Activated CD8-positive, alpha-beta memory T cell treated with anti-CD3 and anti-CD28 coated beads, Interleukin-2, amount 50 U/mL, for 24 hours (primary cell): ENCODE measurements around the gene HECW1.

Experiments used
- DNase-seq: peaks from one replicate; pipeline ENCODE4 v3.0.0-alpha.2; 2020; ENCODE audit errors: extremely low read depth

Gene HECW1

GRCh38 chr7:43148161-43148731 lies 35.8 kb downstream of the HECW1 start:
- DNase-seq: no peak

- DNase-seq: no peak
Measured at GRCh38 chr7:43151076-43151475, 38.6 kb downstream of the HECW1 start.

GRCh38 chr7:43152696-43153095 lies 40.2 kb downstream of the HECW1 start:
- DNase-seq: no peak

GRCh38 chr7:43155636-43156035 lies 43.2 kb downstream of the HECW1 start:
- no peak for DNase-seq

GRCh38 chr7:43163885-43164284 lies 51.4 kb downstream of the HECW1 start:
- DNase-seq: no peak

- no peak for DNase-seq
Measured at GRCh38 chr7:43164757-43165156, 52.3 kb downstream of the HECW1 start.

GRCh38 chr7:43166686-43167085 lies 54.2 kb downstream of the HECW1 start:
- DNase-seq: no peak

- no peak for DNase-seq
Measured at GRCh38 chr7:43169076-43169475, 56.6 kb downstream of the HECW1 start.

GRCh38 chr7:43170571-43170970 lies 58.1 kb downstream of the HECW1 start:
- DNase-seq: no peak

- DNase-seq: no peak
Measured at GRCh38 chr7:43175570-43176200, 63.2 kb downstream of the HECW1 start.

GRCh38 chr7:43179393-43179792 lies 66.9 kb downstream of the HECW1 start:
- no peak for DNase-seq

- DNase-seq: no peak
Measured at GRCh38 chr7:43192806-43193460, 80.5 kb downstream of the HECW1 start.

- no peak for DNase-seq
Measured at GRCh38 chr7:43193893-43194292, 81.4 kb downstream of the HECW1 start.

- DNase-seq: no peak
Measured at GRCh38 chr7:43195256-43195655, 82.8 kb downstream of the HECW1 start.

- no peak for DNase-seq
Measured at GRCh38 chr7:43195768-43196167, 83.3 kb downstream of the HECW1 start.

GRCh38 chr7:43196379-43196778 lies 83.9 kb downstream of the HECW1 start:
- DNase-seq: no peak

- DNase-seq: no peak
Measured at GRCh38 chr7:43198016-43198415, 85.6 kb downstream of the HECW1 start.

GRCh38 chr7:43198599-43199090 lies 86.2 kb downstream of the HECW1 start:
- DNase-seq: no peak

- no peak for DNase-seq
Measured at GRCh38 chr7:43199371-43200160, 87.1 kb downstream of the HECW1 start.

GRCh38 chr7:43201912-43202311 lies 89.5 kb downstream of the HECW1 start:
- DNase-seq: no peak

GRCh38 chr7:43204081-43204480 lies 91.6 kb downstream of the HECW1 start:
- DNase-seq: no peak

- DNase-seq: no peak
Measured at GRCh38 chr7:43205171-43205795, 92.8 kb downstream of the HECW1 start.
